GM21723 (cell line): ENCODE data around the gene PPP2R2B.

Experiments used
- ATAC-seq: cut with Tn5 transposase; IDR thresholded peaks from one replicate; pipeline ENCODE4 v1.9.1; 2021; ENCODE audit warnings: mild to moderate bottlenecking, moderate library complexity; ENCODE audit not compliant: unreplicated experiment

Gene PPP2R2B

DNA sequence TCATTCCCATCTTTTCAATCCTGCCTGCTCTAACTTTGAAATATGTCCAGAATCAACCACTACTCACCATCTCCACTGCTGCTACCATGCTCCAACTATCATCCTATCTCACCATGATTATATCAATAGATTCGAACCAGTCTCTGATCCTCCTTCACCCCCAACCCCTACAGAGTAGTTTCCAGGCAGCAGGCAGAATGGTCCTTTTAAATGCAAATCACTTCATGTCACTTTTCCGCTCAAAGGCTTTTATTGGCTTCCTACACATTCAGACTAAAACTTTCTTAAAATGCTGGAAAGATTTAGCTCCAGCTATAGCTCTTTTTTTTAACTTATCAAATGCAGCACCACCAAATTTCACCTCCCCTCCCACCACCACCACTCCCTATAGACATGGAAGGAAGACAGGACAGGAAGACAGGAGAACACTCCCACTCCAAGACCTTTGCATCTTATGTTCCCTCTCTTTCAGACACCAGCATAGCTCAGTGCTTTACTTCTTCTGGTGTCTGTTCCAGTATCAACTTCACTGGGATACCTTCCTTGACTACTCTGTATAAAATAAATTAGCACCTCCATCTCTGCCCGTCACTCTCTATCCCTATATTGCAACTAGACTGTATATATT lies 9.9 kb upstream of the PPP2R2B start:
- ATAC-seq, result no peak

DNA sequence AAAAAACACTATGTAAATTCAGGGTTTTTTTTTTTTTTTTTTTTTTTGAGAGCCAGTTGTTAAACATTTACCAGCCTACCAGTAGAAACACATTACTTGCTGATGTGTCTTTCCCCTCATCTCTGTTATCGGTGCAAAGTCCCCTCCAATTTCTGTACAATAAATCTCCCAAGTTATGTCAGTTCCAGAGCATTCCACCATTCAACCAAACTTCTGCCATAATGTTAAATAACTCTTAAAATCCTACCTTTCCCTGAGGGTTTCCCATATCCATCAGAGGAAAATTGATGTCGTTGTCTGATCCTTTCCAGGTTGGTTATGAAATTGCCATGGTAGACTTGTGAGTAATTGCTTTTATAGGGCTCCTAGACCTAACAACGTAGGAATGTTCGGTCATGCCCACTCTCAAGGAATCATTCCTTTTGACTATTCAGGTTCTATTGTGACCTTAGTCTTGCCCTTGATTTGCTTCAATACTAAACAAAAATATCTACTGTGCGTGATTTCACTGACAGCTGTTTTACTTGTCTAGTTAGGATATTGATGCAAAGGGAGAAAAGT lies 5.6 kb upstream of the PPP2R2B start:
- no peak for ATAC-seq

DNA sequence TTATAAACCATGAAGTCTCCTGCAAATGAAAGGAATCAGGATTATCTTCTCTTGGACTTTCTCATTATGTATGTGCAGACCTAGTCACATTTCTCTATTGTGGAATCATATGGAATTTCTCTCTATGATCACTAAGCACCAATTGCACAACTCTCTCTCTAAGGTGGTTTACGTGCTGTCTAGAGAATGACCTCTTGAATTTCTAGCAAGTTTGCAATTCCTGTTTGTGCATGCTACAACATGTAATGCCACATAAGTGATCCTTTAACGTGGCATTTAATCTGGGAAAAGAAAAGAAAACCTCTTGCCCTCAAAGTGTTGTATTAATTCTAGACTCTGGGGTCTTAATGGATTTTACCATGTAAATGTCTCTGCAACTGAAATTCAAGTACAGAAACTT lies 5.0 kb upstream of the PPP2R2B start:
- ATAC-seq, result no peak

DNA sequence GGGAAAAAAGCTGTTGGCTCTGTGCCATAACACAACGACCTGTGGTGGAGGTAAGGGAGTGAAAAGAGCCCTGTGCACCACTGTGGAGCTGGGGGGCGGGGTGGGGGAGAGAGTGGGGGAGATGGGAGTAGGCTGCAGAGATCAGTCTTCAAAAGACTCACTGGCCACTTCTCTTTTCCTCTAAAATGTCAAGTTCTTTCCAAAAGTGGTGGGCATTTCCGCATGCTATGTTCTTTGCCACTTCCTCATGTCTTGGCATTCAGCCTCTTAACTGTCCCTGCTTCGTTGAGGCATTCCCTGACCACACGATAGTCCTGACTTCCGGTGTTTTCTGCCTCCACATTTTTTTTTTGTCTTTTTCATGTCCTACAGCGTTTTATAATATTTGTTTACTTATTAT lies 2.4 kb upstream of the PPP2R2B start:
- no peak for ATAC-seq

DNA sequence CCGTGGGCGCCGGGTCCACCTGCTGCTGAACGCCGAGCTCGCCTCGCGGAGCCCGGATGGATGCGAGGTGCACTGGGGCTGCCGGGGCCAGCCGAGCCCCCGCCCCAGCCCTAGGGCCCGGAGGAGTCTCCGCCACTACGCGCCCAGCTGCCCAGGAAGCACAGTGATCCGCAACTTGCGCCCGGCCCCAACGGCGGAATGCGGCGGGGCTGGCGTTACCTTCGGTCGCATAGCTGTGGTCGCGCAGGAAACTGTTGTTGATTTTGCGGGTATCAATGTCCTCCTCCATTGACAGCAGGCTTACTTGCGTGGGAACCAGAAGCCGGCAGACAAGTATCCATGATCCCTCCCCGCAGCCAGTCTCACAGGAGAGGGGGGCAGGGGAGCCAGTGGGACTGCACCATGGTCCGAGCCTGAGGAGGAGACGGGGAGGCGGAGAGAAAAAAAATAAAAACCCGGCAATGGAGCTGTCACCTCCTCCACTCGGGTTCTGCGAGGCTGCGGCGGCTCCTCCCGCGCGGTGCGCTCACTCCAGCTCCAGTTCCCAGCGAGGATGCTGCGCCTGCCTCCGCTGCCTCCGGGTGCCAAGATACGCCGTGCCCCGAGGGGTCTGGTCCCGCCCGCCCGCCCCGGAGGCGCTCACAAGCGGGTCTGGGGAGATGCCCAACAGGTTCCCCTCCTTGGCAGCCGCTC lies 628 bp downstream of the PPP2R2B start:
- no peak for ATAC-seq

DNA sequence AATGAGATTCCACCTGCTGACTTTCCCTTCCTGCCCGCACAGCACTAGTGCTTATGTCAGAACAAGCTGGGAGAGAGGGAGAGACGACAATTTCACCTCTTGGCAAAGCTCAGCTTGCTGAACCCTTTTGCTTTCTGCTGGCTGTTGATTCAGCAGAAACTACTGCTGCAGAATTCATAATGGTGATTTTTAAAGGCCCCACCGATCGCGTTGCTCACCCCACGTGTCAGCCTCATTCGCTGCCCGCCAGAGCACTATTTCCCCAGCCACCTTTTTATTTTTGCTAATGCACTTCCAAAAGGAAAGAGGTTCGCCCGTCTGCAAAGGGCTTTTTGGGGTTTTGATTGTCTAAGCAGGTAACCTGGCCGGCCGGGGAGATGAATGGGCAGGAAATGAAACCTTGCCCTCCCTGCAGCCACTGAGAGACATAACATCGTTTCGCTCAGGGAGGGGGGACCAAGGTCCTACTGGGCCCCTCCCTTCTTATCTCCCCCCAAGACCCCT lies 1.3 kb downstream of the PPP2R2B start:
- no peak for ATAC-seq

DNA sequence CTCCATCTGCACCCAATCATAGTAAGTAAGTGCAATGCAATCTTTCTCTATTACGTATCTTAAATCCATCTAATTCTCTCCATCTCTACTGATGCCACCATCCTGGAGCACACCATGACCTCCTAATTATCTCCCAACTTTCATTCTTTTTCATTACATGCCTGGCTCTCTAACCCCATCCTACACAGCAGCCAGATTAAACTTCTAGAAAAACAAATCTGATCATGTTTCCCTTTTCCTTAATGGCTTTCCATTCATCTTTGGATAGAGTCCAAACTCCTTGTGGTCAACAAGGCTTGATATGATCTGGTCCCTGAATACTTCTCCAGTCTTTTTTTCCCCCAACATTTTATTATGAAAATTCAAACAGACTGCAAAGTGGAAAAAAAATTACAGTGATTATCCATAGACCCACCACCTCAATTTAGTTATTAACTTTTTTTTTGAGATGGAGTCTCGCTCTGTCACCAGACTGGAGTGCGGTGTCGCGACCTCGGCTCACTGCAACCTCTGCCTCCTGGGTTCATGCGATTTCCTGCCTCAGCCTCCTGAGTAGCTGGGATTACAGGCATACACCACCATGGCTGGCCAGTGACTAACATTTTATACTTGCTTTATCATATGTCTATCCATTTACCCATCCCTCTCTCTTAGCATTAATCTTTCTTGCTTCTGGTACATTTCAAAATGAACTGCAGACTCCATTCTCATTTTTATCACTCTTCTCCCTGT lies 5.2 kb downstream of the PPP2R2B start:
- no peak for ATAC-seq

DNA sequence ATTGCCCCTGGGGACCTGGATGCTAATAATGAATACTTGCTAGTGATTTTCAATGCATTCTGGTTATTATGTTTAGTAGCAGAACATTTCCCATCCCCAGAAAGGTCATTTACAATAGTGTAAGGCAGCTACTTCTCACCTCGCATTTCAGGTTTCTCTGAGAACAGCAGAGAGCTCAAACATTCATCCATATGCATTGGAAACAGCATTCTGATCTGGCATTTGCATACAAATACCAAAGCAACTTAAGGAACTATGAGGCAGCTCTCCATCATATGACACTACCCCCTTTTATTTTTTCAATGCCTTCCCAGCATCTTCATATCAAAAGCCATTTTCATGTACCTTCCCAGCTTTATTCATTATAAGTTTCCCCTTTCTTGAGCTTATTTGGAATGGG lies 6.4 kb downstream of the PPP2R2B start:
- ATAC-seq, result no peak

DNA sequence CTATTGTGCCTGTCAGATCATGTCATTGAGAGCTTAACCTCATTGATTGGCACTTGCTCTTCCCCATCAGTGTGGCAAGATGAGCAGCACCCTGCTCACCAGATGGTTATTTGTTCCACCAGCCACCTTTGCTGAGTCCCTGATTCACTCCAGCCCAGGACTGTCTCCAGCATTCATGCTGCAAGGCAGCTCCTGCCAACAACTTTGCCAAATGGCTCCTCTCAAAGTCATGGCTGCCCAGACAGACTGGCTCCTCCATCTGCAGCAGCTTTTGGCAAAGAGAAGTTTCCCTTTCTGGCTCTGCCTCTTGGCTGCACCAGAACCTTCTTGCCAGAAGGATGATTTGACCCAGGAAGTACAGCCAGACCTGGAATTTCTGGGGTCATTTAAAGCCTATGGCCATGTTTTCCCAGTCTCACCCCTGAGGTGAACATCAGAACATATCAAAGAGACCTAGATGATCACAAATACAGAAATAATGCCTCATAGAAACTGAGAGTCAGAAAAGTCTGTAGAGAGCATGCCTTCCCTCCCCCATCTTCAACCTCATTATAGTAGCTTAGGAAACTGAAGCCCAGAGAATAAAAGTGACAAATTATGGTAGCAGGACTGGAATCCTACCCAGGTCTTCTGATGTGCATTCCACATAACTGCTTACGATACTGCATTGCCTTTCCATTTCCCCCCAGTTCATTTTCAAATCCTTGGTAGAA lies 10.4 kb downstream of the PPP2R2B start:
- ATAC-seq, result no peak

DNA sequence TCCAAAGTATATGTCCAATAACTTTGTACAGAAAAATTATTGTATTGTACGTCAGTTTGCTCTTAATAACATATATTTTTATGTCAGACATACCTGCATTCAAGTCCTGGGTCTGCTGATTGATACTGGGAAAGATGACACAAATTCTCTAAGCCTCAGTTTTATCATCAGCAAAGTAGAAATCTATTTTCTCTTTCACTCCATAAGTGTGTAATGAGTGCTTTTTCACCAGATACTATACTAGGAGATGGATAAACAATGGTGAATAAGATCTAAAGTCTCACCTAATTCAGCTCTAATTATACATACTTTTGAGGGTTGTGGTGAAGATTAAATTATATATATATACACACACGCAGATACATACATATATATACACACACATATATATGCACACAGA lies 12.3 kb downstream of the PPP2R2B start:
- ATAC-seq, result no peak

DNA sequence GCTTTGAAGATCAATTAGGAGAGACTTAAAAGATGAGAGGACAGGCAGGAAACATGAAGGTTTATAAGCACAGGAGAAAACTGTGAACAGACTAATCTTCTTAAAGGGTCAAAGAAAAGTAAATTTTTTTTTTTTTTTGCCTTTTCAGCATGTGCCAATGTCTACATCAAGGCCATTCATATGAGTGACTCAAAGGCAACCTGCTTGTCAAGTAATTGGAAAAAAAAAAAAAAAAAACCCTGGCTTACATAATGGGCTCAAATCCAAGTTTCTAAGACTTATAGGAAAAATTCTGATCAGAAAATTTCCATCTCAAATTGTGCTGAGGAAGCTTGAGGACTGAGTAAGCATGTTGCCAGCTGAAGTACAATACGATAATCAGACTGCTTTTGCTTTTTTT lies 15.9 kb downstream of the PPP2R2B start:
- ATAC-seq, result no peak

DNA sequence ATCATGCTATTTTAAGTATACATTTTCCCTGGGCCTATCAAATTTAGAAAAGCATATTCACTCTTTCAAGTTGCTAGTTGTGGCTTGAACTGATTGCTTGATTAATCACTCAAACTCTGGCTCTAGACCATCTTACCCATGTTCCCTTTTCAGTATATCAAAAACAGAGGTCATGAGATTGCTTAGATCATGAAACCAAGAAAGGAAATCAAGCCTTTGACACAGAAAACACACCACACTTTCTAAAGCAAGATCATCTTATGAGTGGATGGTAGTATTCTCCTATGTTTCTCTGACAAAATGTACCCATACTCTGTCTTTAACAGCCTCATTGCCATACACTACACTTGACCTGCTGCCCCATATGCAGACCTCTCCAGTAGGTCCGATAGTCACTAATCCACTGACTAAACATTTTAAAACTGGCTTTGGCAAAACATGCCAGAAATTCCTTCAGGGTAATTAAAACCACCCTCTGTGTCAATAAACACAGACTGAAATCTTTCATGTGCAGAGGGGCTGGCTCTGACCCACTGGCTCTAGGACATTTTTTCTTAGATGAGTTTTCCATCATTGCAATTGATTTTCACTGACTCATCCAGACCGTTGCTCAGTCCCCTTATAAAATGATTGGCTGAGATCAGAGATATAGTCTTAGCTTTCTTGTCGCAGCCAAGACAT lies 18.2 kb downstream of the PPP2R2B start:
- ATAC-seq, result no peak

DNA sequence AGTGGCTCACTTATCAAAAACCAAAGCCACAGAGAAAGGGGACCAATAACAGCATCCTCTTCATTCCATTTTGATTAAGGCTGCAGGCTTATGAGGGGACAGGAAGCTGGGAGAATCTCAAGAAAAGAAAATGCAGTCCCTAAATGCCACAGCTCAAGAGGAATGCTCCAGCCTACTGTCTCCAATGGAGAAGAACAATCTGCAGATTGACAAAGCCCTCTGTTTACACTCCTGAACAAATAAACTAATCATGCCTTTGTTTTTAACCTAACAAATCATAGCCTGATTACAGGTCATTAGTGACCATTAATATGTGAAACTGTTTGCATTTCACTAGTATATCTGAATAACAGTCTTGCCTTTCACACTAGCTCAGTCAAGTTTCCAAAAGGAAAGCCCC lies 26.5 kb downstream of the PPP2R2B start:
- no peak for ATAC-seq

DNA sequence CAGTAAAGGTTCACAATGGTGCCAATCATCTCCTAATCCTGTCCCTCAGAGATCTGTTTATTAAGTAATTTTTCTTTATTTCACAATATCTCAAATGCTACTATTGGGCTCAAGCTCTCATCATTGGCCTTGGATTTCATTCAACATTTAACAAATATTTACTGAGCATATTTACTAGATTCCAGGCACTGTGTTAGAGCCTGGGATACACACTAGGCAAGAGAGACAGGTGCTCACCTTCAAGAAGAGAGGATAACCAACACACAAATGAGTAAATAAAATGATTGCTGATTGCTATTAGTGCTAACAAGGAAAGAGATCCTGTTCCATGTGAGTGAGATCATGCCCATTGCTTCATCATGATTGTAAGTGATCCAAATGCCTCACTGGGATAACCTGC lies 27.4 kb downstream of the PPP2R2B start:
- ATAC-seq, result no peak

DNA sequence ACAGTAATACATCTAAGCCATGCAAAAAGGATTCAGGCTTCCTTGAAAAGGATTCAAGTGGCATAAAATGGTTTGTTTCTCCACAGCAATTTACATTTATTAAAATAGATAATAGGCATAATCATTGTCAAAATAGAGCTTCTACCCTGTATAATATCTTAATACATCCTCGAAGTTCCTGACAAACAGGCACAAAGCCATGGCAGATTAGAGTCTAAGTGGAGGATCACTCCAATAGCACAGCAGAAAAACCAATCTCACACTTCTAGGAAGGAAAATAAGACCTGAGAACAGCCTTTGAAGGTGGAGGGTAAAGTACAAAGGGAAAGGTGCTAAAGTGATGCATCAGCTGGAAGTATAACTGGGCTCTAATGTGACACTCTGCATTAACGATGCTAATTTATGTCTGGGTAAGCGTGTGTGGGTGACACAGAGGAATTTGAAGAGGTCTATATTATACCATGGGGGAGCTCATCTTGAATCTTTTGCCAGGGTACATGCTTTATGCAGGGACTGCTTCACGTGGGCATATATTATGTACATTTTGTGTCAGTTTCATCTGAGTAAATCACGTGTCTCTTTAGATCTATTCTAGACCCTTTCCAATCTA lies 28.8 kb downstream of the PPP2R2B start:
- ATAC-seq, result no peak

DNA sequence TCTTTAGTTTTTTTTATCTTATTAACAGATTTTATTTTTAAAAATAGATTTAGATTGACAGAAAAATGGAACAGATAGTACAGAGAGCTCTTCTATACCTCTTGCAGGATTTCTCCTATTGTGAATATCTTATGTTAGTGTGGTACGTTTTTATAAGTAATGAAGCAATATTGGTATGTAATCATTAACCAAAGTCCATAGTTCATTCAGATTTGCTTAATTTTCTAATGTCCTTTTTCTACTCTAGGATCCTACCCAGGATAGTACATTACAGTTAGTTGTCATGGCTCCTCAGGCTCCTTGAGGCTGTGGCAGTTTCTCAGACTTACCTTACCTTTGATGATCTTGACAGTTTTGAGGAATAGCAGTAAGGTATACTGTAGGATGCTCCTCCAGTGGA lies 30.4 kb downstream of the PPP2R2B start:
- ATAC-seq, result no peak

DNA sequence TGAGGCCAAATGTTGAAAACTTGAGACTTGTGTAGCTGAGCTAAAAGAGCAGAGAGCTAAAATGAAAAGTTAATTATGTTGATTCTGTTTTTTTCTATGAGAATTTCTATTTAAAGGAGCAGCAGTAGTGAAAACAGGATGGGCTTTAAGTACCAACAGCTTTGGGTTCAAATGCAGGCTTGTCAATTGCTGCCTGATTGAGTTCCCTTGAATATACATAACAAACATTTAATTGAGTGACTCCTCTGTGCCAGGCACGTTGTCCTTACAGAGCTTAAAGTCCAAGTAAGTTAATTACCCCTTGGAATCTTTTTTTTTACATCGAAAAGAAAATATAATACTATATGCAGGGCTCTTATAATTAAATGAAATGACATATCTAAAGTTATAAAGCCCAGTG lies 38.5 kb downstream of the PPP2R2B start:
- ATAC-seq, result no peak

DNA sequence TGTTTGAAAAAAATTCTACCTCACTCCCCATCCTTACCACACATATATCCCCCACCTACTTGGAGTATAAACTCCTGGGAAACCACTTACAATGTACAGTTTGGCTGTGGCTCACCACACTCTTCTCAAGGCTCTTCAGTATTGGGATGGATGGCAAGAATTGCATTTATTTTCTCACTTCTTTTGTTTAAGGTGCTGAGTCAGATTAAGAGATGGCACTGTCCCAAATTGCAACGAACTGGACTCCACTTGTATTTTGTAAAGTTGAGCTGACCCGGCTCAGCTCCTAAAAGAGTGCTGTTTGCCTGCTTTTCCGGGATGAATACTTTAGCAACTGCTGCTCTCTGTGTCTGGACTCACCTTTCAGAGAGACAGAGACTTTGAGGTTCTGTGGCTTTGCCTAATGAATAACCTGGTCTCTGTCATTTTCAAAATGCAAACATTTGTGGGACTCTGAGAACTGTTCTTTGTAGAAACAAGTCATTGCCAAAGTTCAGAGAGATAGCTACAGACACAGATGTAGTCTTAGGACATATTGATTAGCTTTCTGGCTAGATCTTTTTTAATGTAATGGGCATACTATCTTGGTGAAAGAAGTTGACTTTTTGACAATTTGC lies 42.2 kb downstream of the PPP2R2B start:
- ATAC-seq, result no peak

DNA sequence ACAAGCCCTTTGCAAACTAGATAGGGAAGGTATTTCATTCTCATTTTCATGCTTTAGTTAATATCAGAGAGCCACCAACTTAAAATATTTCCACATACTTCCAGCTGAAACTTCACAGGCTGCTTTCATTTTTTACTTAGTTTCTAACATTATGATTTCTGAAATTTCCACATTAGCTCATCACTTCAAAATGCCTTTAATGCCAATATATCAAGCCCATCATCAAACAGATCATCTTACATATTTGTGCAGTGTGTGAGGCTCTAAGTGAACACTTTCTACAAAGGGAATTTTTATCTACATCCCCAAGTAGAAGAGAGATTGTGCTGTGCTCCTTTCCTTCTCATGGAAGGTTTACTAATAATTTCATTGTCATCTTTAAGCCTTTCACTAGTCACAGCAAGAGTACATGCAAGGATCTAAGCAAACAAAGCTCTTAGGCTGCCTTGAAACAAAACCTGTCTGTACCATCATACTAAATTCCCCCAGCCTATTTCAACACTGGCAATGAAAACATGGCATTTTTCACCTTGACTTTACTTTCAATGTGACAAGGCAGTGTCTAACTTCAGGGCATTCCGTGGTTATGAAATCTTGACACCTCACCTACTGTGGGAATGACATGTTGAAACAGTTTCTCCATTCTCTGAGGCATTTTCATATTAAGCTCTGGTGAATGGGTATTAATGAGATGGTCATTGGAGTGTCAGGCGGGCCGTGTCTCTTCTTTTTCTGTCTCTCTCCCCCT lies 45.4 kb downstream of the PPP2R2B start:
- ATAC-seq, result no peak
